Gastroesophageal sphincter (tissue), 4 donors: Measurements from ENCODE around the gene LIMS2. TPM values are rescaled to one million over a fixed set of nuclear protein-coding genes. Genes with fewer than 3 reads are reported as not detected.

ENCODE experiments used
- ATAC-seq: fragments of 150-250 bp; one replicate; pipeline ENCODE4 v1.9.1; 2016; ENCODE audit warnings: mild to moderate bottlenecking, moderate library complexity
- H3K27ac ChIP-seq, 4 donors: fragments of 200-600 bp; sonication (generic) in 3 of 4; 1 replicate in 3 of 4; 2 replicates in 1 of 4; pipeline ENCODE4 v1.5.1; 2016 to 2019
- H3K27me3 ChIP-seq: fragments of 200-600 bp; sonication (generic); one replicate; pipeline ENCODE4 v1.5.1; 2019
- H3K36me3 ChIP-seq, 2 donors: fragments of 200-600 bp; sonication (generic); one replicate each; pipeline ENCODE4 v1.5.1; 2019; ENCODE audit warnings: control low read depth in 1 of 2
- H3K4me1 ChIP-seq, 3 donors: fragments of 200-600 bp; sonication (generic); 1 replicate in 2 of 3; 2 replicates in 1 of 3; pipeline ENCODE4 v1.5.1; 2016 to 2019; ENCODE audit warnings: control low read depth in 2 of 3
- H3K4me3 ChIP-seq, 2 donors: fragments of 200-600 bp; sonication (generic); one replicate each; pipeline ENCODE4 v1.5.1; 2019; ENCODE audit warnings: mild to moderate bottlenecking in 1 of 2, moderate library complexity in 1 of 2
- H3K9me3 ChIP-seq, 3 donors: fragments of 200-600 bp; sonication (generic); one replicate each; pipeline ENCODE4 v1.5.1; 2017 to 2019; ENCODE audit warnings: control low read depth in 2 of 3
- EP300 ChIP-seq: sonication (generic); formaldehyde crosslinking; IDR thresholded peaks from one replicate; pipeline ENCODE4 v1.6.1; 2017; ENCODE audit warnings: antibody characterized with exemption, mild to moderate bottlenecking
- POLR2A ChIP-seq, 2 donors: fragments of 450-650 bp; IDR thresholded peaks; one replicate each; pipeline ENCODE4 v1.6.1; 2017; ENCODE audit warnings: antibody characterized with exemption in 2 of 2, mild to moderate bottlenecking in 2 of 2, moderate library complexity in 1 of 2
- POLR2AphosphoS5 ChIP-seq: sonication (generic); formaldehyde crosslinking; IDR thresholded peaks from one replicate; pipeline ENCODE4 v1.6.1; 2017; ENCODE audit warnings: antibody characterized with exemption
- WGBS, 2 donors: methylation state at CpG; one replicate each; pipeline ENCODE4 v1.1.5; 2018; ENCODE audit warnings: low coverage in 1 of 2; 5-methylcytosine and 5-hydroxymethylcytosine counted together
- total RNA-seq, 4 donors: library from RNA; depleted of rRNA; stranded (reverse); fragments of >200 nt; gene quantifications; one replicate each; pipeline ENCODE4 v1.1.0, GENCODE V29; 2016
- TF ChIP-seq, protein P1 (sequence below), 4 experiments: fragments of 200-600 bp in 2 of 4; fragments of 450-650 bp in 2 of 4; sonication (generic) in 1 of 4; IDR thresholded peaks; one replicate each; pipeline ENCODE4 v1.5.1; 2017 to 2019; ENCODE audit warnings: antibody characterized with exemption in 4 of 4, mild to moderate bottlenecking in 2 of 4, moderate library complexity in 2 of 4

The LIMS2 gene
- total RNA-seq, 4 donors from 2014 or later = 81.4 to 275 (median 124) TPM

DNA sequence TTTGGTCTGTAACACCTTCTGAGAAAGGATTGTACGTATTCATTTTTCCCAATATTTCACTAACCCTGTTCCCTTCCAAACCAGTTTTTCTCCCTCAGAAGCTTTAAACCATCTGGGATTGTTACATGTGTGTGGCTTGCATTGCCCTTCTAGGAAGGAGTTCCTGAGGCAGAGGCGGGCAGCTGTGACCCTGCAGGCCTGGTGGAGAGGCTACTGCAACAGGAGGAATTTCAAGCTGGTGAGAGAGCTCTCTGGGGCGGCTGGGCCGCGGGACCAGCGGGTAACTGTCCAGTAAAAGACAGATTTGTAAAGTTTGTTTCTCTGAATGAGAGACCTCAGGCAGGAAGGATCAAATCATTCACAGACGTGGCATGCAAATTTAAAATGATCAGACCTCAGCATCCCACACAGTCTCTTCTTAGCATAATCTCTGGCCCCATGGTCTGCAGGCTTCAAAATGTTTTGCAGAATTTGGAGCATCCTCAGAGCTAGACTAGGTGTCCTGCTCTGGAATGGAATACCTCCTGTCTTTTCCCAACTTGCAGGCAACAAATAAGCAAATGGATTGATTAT, 69.6 kb downstream of the LIMS2 start:
- Histone ChIP-seq H3K27me3 (no peaks in the 10 kb centered on the region), H3K36me3 (no peaks in the 10 kb centered on the region), H3K27ac (no peak overlapping the region), H3K4me1 (no peaks in the 10 kb centered on the region), H3K4me3 (no peak overlapping the region), H3K9me3 (peaks cover 0 to 4% (median 0%) of the 10 kb centered on the region in 3 donors)
- WGBS, 2 donors = 80 to 93% methylated on average over 3 to 6 of the region's 7 CpGs
- TF ChIP-seq EP300 (no peak), POLR2A (IDR thresholded peaks at IDR 0.05) (no peak), POLR2AphosphoS5 (no peak)
- TF ChIP-seq, protein P1, sequence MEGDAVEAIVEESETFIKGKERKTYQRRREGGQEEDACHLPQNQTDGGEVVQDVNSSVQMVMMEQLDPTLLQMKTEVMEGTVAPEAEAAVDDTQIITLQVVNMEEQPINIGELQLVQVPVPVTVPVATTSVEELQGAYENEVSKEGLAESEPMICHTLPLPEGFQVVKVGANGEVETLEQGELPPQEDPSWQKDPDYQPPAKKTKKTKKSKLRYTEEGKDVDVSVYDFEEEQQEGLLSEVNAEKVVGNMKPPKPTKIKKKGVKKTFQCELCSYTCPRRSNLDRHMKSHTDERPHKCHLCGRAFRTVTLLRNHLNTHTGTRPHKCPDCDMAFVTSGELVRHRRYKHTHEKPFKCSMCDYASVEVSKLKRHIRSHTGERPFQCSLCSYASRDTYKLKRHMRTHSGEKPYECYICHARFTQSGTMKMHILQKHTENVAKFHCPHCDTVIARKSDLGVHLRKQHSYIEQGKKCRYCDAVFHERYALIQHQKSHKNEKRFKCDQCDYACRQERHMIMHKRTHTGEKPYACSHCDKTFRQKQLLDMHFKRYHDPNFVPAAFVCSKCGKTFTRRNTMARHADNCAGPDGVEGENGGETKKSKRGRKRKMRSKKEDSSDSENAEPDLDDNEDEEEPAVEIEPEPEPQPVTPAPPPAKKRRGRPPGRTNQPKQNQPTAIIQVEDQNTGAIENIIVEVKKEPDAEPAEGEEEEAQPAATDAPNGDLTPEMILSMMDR (IDR thresholded peaks at IDR 0.05) = no peak
- no peak for ATAC-seq

DNA sequence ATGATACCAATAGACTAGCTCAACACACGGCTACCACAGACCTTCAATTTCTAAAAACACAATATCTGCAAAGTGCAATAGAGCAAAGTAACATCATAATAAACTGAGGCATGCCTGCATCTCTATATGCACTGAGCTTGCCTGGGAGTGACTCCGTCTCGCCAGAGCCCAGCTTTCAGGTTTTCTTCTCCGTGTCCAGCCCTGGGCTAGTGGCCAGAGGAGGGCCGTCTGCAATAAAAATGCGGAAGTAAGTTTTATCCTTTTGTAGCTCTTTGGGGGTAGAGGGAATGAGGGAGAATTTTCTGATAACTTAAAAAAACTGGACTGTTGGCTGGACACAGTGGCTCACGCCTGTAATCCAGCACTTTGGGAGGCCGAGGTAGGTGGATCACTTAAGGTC, 70.3 kb downstream of the LIMS2 start:
- no peak for ATAC-seq
- H3K36me3 ChIP-seq = no peaks in the 10 kb centered on the region
- 82 to 83% methylated on average over 3 to 6 of the region's 8 CpGs for WGBS, 2 donors
- no peak overlapping the region for H3K27ac ChIP-seq
- H3K9me3 ChIP-seq = no peaks in the 10 kb centered on the region
- no peak for TF ChIP-seq POLR2AphosphoS5
- no peak for TF ChIP-seq POLR2A (IDR thresholded peaks at IDR 0.05)
- no peak for TF ChIP-seq EP300
- TF ChIP-seq, protein P1 (IDR thresholded peaks at IDR 0.05) = no peak
- H3K27me3 ChIP-seq = no peaks in the 10 kb centered on the region
- H3K4me3 ChIP-seq = no peak overlapping the region
- H3K4me1 ChIP-seq = no peaks in the 10 kb centered on the region

DNA sequence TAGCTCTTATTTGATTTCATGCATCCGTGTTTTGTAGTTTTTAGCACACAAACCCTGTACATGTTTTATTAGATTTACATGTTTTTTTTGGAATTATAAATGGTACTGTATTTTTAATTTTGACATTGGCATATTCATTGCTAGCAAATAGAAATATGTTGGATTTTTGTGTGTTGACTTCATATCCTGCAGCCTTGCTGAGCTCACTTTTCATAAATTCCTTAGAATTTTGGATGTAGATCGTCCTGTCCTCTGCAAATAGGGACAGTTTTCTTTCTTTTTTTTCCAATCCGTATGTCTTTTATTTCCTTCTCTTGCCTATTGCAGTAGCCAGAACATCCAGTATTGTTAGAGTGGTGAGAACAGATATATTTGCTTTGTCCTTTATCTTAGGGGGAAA, 76.1 kb downstream of the LIMS2 start:
- ATAC-seq = no peak
- TF ChIP-seq POLR2AphosphoS5 (no peak), EP300 (no peak), POLR2A (IDR thresholded peaks at IDR 0.05) (no peak)
- TF ChIP-seq, protein P1 (IDR thresholded peaks at IDR 0.05) = no peak
- 67 to 69% methylated on average over 3 of the region's 3 CpGs for WGBS, 2 donors
- H3K27ac ChIP-seq = no peak overlapping the region
- no peaks in the 10 kb centered on the region for H3K27me3 ChIP-seq
- no peak overlapping the region for H3K4me3 ChIP-seq
- no peaks in the 10 kb centered on the region for H3K4me1 ChIP-seq
- H3K9me3 ChIP-seq = no peaks in the 10 kb centered on the region
- H3K36me3 ChIP-seq = no peaks in the 10 kb centered on the region

DNA sequence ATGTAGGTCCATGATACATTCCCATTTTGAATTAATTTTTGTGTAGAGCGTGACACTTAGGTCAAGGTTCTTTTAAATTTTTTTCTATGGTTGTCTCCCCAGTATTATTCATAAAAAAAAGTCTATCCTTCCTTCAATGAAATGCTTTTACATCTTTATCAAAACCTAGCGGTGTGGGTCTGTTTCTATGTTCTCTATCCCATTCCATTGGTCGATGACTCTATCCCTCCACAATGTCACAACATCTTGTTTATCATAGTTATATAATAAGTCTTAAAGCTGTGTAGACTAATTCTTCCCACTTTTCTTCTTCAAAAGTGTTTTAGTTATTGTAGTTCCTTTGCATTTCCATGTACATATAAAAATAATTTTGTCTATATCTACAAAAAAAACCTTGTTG, 76.6 kb downstream of the LIMS2 start:
- 88 to 95% methylated on average over 3 of the region's 3 CpGs for WGBS, 2 donors
- H3K27me3 ChIP-seq = no peaks in the 10 kb centered on the region
- no peak for ATAC-seq
- H3K4me3 ChIP-seq = no peak overlapping the region
- no peak overlapping the region for H3K27ac ChIP-seq
- H3K36me3 ChIP-seq = no peaks in the 10 kb centered on the region
- H3K4me1 ChIP-seq = no peaks in the 10 kb centered on the region
- TF ChIP-seq POLR2A (IDR thresholded peaks at IDR 0.05) = no peak
- TF ChIP-seq POLR2AphosphoS5 = no peak
- TF ChIP-seq, protein P1 (IDR thresholded peaks at IDR 0.05) = no peak
- no peak for TF ChIP-seq EP300
- no peaks in the 10 kb centered on the region for H3K9me3 ChIP-seq

DNA sequence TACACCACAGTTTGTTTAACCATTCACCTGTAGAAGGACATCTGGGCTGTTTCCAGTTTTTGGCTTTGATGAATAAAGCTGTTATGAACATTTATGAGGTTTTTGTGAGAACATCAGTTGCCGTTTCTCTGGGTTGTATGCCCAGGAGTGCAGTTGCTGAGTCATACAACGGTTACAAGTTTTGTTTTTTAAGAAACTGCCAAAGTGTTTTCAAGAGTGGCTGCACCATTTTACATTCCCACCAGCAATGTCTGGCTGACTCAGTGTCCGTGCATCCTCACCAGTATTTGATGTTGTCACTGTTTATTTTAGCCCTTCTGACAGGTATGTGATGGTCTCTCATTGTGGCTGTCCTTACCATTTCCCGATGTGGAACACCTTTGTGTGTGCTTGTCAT, 77.3 kb downstream of the LIMS2 start:
- TF ChIP-seq EP300 (no peak), POLR2AphosphoS5 (no peak), POLR2A (IDR thresholded peaks at IDR 0.05) (no peak)
- TF ChIP-seq, protein P1 (IDR thresholded peaks at IDR 0.05) = no peak
- 75 to 80% methylated on average over 3 of the region's 4 CpGs for WGBS, 2 donors
- H3K36me3 ChIP-seq = no peaks in the 10 kb centered on the region
- no peaks in the 10 kb centered on the region for H3K27me3 ChIP-seq
- no peak overlapping the region for H3K4me3 ChIP-seq
- no peak overlapping the region for H3K27ac ChIP-seq
- no peaks in the 10 kb centered on the region for H3K9me3 ChIP-seq
- ATAC-seq = no peak
- H3K4me1 ChIP-seq = no peaks in the 10 kb centered on the region
